ENCODE data around the gene SOX5. TPM values are rescaled to one million over a fixed set of nuclear protein-coding genes. Genes with fewer than 3 reads are reported as not detected.

Gene SOX5
- total RNA-seq, 1 experiment from 2014 or later = 0.52 TPM

- no peak for TF ChIP-seq ZBTB33 (IDR thresholded peaks at IDR 0.05; ENCODE audit: extremely low read depth, insufficient replicate concordance, low read length)
- TF ChIP-seq ZFX (IDR thresholded peaks at IDR 0.05) = no peak
Measured at GRCh38 chr12:23959826-23960225, 10.4 kb upstream of the SOX5 start (continued).

- TF ChIP-seq TCF7L2 (IDR thresholded peaks at IDR 0.05; ENCODE audit: borderline replicate concordance, extremely low read depth, insufficient read depth, insufficient read length) = no peak
- no peak for TF ChIP-seq ZNF274 (IDR thresholded peaks at IDR 0.05; ENCODE audit: low read depth, low read length)
- no peak for TF ChIP-seq CEBPB (IDR thresholded peaks at IDR 0.05; ENCODE audit: low read depth)
- TF ChIP-seq SIN3A (IDR thresholded peaks at IDR 0.05; ENCODE audit: low read depth) = no peak
- no peak for TF ChIP-seq POLR2AphosphoS5 (IDR thresholded peaks at IDR 0.05; ENCODE audit: low read depth, low read length)
- no peak for TF ChIP-seq REST (IDR thresholded peaks at IDR 0.05; ENCODE audit: low read depth)
- no peak for TF ChIP-seq MAX (IDR thresholded peaks at IDR 0.05)
- TF ChIP-seq ZFX (IDR thresholded peaks at IDR 0.05) = no peak
- no peak for TF ChIP-seq EGR1 (IDR thresholded peaks at IDR 0.05; ENCODE audit: low read depth)
- TF ChIP-seq FOSL1 (IDR thresholded peaks at IDR 0.05; ENCODE audit: low read depth) = no peak
- TF ChIP-seq EZH2phosphoT487 (IDR thresholded peaks at IDR 0.05; ENCODE audit: borderline replicate concordance) = no peak
- no peak for TF ChIP-seq ELF1 (IDR thresholded peaks at IDR 0.05; ENCODE audit: borderline replicate concordance, low read depth)
- H3K4me3 ChIP-seq (replicated peaks in 1 of 2; ENCODE audit: low read depth in 1 of 2, low read length in 2 of 2) = no peak overlapping the region
- no peak overlapping the region for H3K9ac ChIP-seq (ENCODE audit: low read length)
- ATAC-seq (no peak), DNase-seq (ENCODE audit: low read depth, low spot score) (no peak)
- no peaks in the 10 kb centered on the region for H3K27me3 ChIP-seq (ENCODE audit: insufficient read depth, low read length)
- CTCF ChIA-PET = no interaction called here
- no peak overlapping the region for H2AFZ ChIP-seq (ENCODE audit: low read depth, low read length, poor library complexity, severe bottlenecking)
- POLR2A ChIA-PET = no interaction called here
- intact Hi-C loops (cut with micrococcal nuclease) = no loop called here
- BruUV-seq (replicated peaks) = no TSS peak
- RAD21 ChIA-PET (ENCODE audit: low non-redundant PET in 1 of 2, low total read pairs in 2 of 2, uncharacterized antibody in 2 of 2, unreplicated experiment in 2 of 2) = no interaction called here
- no peaks in the 10 kb centered on the region for H3K4me1 ChIP-seq (ENCODE audit: control insufficient read depth in 1 of 2, insufficient read depth in 2 of 2, low read length in 2 of 2)
- H3K9me2 ChIP-seq (ENCODE audit: insufficient read depth) = no peaks in the 10 kb centered on the region
- H3K79me2 ChIP-seq (ENCODE audit: insufficient read depth, low read length) = no peaks in the 10 kb centered on the region
- no peaks in the 10 kb centered on the region for H4K20me1 ChIP-seq (ENCODE audit: insufficient read depth)
- H3K9me3 ChIP-seq (ENCODE audit: control insufficient read depth in 1 of 2, insufficient read depth in 1 of 2, low read depth in 1 of 2, low read length in 2 of 2) = peaks cover 9 to 17% of the 10 kb centered on the region in 2 experiments; a peak in 3 of 4 replicates
- no peaks in the 10 kb centered on the region for H3K36me3 ChIP-seq (ENCODE audit: control insufficient read depth in 1 of 2, insufficient read depth in 2 of 2, low read length in 2 of 2)
- H3K27ac ChIP-seq (ENCODE audit: low read depth, low read length) = no peak overlapping the region
- H3K4me2 ChIP-seq (ENCODE audit: low read length) = no peak overlapping the region
Measured at GRCh38 chr12:23954332-23954731, 4.9 kb upstream of the SOX5 start.
